Gastrocnemius medialis (tissue), 4 donors: ENCODE data around the gene MGMT.

ENCODE experiments used
- CTCF ChIP-seq, 5 experiments: fragments of 450-650 bp in 3 of 5; fragments of 200-600 bp in 2 of 5; sonication (generic) in 2 of 5; IDR thresholded peaks in 4 of 5; conservative IDR thresholded peaks in 1 of 5; 1 replicate in 4 of 5; 2 replicates in 1 of 5; pipeline ENCODE4 v1.5.1; 2016 to 2019; ENCODE audit warnings: antibody characterized with exemption in 5 of 5, mild to moderate bottlenecking in 3 of 5, moderate library complexity in 3 of 5
- POLR2A ChIP-seq, 2 donors: fragments of 450-650 bp; IDR thresholded peaks; one replicate each; pipeline ENCODE4 v1.6.1; 2017; ENCODE audit warnings: antibody characterized with exemption in 2 of 2, mild to moderate bottlenecking in 2 of 2, moderate library complexity in 2 of 2

- no peak for TF ChIP-seq CTCF (IDR thresholded peaks at IDR 0.05 in 4 of 5, conservative IDR thresholded peaks at IDR 0.05 in 1 of 5)
- no peak for TF ChIP-seq POLR2A (IDR thresholded peaks at IDR 0.05)
Observed at GRCh38 chr10:129520440-129521080, 53.5 kb downstream of the MGMT start.
